NCI-H146 treated with DMSO at 0.1 percent for 48 hours (cell line): ENCODE results near the gene GPNMB.
"Not testable (repeated sequence)": the region's sequence is repeated elsewhere in the genome, so short reads cannot be mapped to it uniquely, and the experiment has no call there.

Experiments
- DNase-seq: peaks from one replicate; lab custom pipeline; 2025; ENCODE audit not compliant: unreplicated experiment; lab: John Stamatoyannopoulos, UW

GPNMB gene

GRCh38 chr7:23246555-23246954 is at the start of gene GPNMB:
Gene GPNMB (plus strand): TSS chr7:23246775. CDS start chr7:23246858, 83 bp downstream.
- DNase-seq = no peak

- DNase-seq = not testable (repeated sequence)
Observed at GRCh38 chr7:23197745-23198144, 48.8 kb upstream of the GPNMB start.

GRCh38 chr7:23200331-23200730 is 46.2 kb upstream of the GPNMB start:
- no peak for DNase-seq

- DNase-seq = no peak
Observed at GRCh38 chr7:23204241-23204640, 42.3 kb upstream of the GPNMB start.

- no peak for DNase-seq
Observed at GRCh38 chr7:23205577-23205908, 41.0 kb upstream of the GPNMB start.

GRCh38 chr7:23205909-23206767 is 40.4 kb upstream of the GPNMB start:
- no peak for DNase-seq

- DNase-seq = no peak
Observed at GRCh38 chr7:23207021-23207420, 39.6 kb upstream of the GPNMB start.

GRCh38 chr7:23207884-23208283 is 38.7 kb upstream of the GPNMB start:
- no peak for DNase-seq

- no peak for DNase-seq
Observed at GRCh38 chr7:23208316-23208715, 38.3 kb upstream of the GPNMB start.

- no peak for DNase-seq
Observed at GRCh38 chr7:23210506-23210905, 36.1 kb upstream of the GPNMB start.

GRCh38 chr7:23211589-23211988 is 35.0 kb upstream of the GPNMB start:
- no peak for DNase-seq

GRCh38 chr7:23212395-23212794 is 34.2 kb upstream of the GPNMB start:
- no peak for DNase-seq

GRCh38 chr7:23212841-23213240 is 33.7 kb upstream of the GPNMB start:
- no peak for DNase-seq

- DNase-seq = no peak
Observed at GRCh38 chr7:23213755-23214154, 32.8 kb upstream of the GPNMB start.

GRCh38 chr7:23214423-23214822 is 32.2 kb upstream of the GPNMB start:
- DNase-seq = no peak

GRCh38 chr7:23214938-23215337 is 31.6 kb upstream of the GPNMB start:
- DNase-seq = no peak

- DNase-seq = no peak
Observed at GRCh38 chr7:23216021-23216420, 30.6 kb upstream of the GPNMB start.

- no peak for DNase-seq
Observed at GRCh38 chr7:23218196-23218595, 28.4 kb upstream of the GPNMB start.

- DNase-seq = no peak
Observed at GRCh38 chr7:23220690-23221305, 25.8 kb upstream of the GPNMB start.

GRCh38 chr7:23222439-23223030 is 24.0 kb upstream of the GPNMB start:
- peak; percentile 20 for DNase-seq

GRCh38 chr7:23224364-23224763 is 22.2 kb upstream of the GPNMB start:
- DNase-seq = not testable (repeated sequence)

GRCh38 chr7:23226844-23227450 is 19.6 kb upstream of the GPNMB start:
- DNase-seq = no peak
